Measurements from ENCODE around the gene JAZF1.
"Not testable (repeated sequence)": the region's sequence is repeated elsewhere in the genome, so short reads cannot be mapped to it uniquely, and the experiment has no call there.

The JAZF1 gene

GRCh38 chr7:28042721-28043120 is 137.9 kb downstream of the JAZF1 start:
- DNase-seq (ENCODE audit: low spot score): no peak

DNA sequence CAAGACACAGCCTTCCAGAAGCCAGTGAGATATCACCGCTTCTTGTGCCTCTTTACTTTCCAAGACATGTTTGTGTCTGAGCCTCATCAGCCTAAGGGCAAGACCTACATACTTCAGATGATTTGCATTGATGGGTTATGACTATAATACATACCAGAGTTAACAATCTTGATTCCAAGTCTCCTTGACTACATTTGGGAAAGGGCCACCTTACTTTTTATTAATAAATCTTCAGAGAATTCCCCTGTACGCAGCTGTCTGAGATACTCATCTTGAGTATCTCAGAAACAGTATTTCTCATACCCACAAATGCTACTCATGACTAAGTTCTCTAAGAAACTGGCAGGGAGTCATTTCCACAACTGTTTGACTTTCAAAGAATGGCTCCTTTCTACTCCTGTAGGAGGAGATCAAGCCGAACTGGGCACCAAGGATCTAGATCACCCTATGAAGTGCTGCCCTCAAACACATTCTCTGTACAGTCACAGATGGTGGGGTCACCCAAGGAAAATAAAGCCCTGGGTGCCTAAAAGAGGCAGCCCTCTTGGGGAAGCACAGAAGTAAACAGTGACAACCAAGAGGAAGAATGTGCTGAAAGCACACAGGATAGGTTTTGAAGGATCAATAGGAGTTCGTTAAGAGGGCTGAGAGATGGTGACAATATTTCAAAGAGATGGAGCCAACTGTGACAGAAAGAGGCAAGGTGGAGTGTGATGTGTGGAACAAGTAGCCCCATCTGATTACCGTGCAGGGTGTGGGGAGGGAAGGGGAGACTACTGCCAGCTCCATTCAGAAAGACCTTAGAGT is 138.9 kb downstream of the JAZF1 start:
- DNase-seq (ENCODE audit: low spot score): no peak

- DNase-seq (ENCODE audit: low spot score): no peak
These were observed 142.3 kb downstream of the JAZF1 start for GRCh38 chr7:28038175-28038797.

GRCh38 chr7:28037220-28038010 is 143.2 kb downstream of the JAZF1 start:
- no peak for DNase-seq (ENCODE audit: low spot score)

DNA sequence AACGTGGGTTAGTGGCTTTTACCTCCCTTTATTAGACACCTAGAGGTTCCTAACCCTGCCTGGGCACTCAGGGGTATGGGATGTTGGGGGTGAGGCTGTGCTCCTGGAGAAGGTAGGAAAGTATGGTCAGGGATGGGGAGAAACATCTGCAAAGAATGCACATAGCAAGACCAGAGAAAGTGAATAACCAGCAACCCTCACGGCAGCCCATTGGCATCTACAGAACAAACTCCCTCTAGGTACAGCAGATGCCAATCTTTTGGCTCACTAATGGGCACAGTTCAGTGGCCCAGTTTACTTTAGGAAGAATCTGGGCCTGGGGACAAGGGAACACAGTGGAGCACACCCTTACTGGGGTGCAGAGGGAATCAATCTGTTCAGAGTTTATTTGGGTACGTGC is 143.9 kb downstream of the JAZF1 start:
- no peak for DNase-seq (ENCODE audit: low spot score)

GRCh38 chr7:28033386-28033785 is 147.2 kb downstream of the JAZF1 start:
- no peak for DNase-seq (ENCODE audit: low spot score)

DNA sequence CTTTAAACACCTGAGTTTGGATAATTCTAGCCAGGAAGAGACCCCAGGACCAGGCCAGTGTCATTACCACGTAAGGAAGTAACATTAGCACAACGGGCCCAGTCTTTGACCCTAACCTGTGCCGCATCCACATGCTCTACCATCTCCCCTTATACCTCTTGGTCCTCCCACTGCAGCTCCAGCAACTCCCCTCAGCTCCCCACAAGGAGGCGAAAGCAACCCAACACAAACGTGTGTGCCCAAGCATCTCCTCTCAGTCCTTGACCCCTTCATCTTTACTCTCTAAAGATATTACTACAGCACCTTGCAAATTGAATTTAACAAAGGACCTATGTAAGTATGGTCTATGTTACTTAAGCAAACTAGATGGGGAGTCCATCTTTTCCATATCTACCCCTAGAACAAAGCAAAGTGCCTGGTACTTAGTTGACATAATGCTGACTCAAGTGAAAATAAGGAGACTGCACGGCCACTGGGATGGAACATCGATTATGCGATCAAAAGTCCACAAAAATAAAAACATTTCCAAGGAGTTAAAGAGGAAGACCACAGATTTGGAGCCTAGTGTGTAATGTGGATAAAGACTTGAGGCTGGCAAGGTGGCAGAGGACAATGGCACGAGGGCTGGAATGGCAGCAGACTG is 147.7 kb downstream of the JAZF1 start:
- no peak for DNase-seq (ENCODE audit: low spot score)

- DNase-seq (ENCODE audit: low spot score): no peak
These were observed 151.5 kb downstream of the JAZF1 start for GRCh38 chr7:28029051-28029450.

GRCh38 chr7:28028471-28028870 is 152.1 kb downstream of the JAZF1 start:
- no peak for DNase-seq (ENCODE audit: low spot score)

- no peak for DNase-seq (ENCODE audit: low spot score)
These were observed 154.4 kb downstream of the JAZF1 start for GRCh38 chr7:28026237-28026636.

DNA sequence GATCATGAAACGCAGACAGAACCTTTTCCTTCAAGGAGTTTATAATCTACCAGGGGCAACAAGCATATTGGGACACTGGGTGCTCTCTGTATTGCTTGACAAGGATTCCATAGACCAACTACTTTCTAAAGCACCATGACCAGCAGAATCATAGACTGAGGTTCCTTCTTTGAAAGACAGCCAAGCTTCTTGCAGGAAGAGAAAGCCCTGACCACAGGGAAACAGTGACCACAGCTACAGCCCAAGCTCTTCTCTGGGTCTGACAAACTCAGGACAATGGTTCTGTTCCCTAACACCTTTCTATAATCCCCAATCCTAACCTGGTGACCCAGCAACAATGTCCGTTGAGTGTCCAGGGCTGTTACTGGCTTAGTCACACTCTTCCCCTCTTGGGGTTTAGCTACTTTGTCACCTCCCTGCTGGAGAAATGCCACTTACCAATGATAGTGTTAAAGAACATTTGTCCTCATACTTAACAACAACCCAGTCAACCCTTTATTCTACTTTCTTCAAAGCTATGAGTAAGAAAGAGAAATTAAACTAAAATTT is 155.7 kb downstream of the JAZF1 start:
- no peak for DNase-seq (ENCODE audit: low spot score)

- DNase-seq (ENCODE audit: low spot score): peak; percentile 94
These were observed 160.2 kb downstream of the JAZF1 start for GRCh38 chr7:28020302-28020940.

- DNase-seq (ENCODE audit: low spot score): peak; percentile 65
These were observed 161.6 kb downstream of the JAZF1 start for GRCh38 chr7:28018856-28019465.

DNA sequence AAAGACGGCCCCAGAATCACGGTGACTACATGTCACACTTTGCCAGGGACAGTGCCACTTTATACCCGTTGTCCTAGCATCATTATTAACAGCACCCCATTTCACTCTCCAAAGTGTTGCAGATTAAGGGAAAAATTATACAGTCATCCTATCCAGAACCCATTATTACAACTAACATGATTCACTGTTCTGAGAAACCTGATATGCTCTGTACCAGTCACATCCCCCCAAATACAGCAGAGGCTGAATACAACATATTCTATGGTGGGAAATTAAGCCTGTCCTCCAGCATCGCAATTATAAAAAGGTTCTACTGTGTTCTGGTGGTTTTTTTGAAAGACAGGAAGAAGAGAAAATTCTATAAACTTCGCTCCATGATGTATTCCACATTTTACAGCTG is 162.1 kb downstream of the JAZF1 start:
- no peak for DNase-seq (ENCODE audit: low spot score)

DNA sequence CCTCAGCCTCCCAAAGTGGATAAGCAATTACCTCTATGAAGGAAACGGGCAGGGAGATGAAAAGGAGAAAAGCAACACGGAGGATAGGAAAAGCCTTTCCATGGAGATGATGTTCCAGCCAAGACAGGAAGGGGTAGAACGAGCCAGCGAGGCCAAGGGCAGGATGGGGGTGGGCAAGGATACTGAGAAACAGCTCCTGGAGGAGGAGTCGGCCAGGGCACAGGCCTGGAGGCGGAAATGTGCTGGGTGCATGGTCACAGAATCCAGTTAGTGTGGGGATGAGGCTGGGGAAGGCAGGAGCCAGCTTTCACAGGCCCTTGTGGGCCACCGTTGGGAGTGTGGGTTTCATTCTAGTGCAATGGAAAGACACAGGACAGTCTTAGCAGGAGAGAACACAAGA is 162.6 kb downstream of the JAZF1 start:
- no peak for DNase-seq (ENCODE audit: low spot score)

DNA sequence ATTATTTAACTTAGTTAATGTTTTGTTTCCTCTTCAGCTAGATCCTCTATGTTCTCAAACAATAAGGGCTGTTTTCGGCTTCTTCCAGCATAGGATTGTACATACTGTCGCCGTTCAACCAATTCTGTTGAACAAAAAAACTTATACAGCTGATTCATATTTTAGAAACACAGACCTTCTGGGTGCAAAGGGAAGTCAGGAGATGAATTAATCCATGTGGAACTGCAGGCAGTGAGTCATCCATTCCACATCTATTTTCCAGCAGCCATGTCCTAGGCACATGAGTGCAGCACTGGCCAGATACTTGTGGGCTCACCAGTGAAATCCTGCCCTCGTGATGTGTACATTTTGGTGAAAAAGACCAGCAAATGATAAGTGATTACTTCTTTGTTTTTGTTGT is 163.2 kb downstream of the JAZF1 start:
- no peak for DNase-seq (ENCODE audit: low spot score)

DNA sequence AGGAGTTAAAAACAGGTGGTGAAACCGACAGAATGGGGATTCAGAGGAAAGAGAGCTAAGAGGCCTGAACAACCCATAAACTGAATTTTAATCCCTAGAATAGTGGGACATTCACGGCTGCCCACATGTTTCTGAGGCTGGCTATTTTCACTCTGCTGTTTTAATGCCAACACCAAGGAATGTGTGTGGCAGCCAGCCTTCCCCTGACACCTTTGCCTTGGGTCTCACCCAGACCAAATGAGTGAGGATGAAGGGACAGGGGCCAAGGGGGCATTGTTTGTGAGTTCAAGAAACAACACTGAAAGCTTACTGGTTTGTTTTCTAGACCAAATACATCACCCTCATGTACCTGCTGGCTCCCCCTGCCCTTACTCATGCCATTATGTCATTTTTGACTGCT is 164.3 kb downstream of the JAZF1 start:
- no peak for DNase-seq (ENCODE audit: low spot score)

DNA sequence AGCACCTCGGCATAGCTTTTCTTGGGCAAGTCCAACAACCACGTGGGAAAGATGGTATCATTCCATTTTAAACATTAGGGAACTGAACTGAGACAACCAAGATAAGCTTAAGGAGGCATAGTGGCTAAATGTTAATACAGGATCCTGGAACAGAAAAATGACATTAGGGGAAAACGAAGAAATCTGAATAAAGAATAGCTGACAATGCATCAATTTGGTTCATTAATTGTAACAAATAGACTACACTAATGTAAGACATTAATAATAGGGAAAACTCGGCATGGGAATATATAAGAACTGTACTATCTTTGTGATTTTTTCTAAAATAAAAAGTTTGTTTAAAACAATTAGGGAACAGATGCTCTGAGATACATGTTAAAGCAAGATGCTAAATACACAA is 165.4 kb downstream of the JAZF1 start:
- DNase-seq (ENCODE audit: low spot score): no peak

DNA sequence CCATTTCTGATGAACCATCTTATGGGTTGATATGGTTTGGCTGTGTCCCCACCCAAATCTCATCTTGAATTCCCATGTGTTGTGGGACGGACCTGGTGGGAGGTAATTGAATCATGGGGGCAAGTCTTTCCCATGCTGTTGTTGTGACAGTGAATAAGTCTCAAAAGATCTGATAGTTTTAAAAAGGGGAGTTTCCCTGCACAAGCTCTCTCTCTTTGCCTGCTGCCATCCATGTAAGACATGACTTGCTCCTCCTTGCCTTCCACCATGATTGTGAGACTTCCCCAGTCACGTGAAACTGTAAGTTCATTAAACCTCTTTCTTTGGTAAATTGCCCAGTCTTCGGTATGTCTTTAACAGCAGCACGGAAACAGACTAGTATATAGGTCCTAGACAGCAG is 166.3 kb downstream of the JAZF1 start:
- not testable (repeated sequence) for DNase-seq (ENCODE audit: low spot score)

- DNase-seq (ENCODE audit: low spot score): no peak
These were observed 167.2 kb downstream of the JAZF1 start for GRCh38 chr7:28013441-28013840.

- no peak for DNase-seq (ENCODE audit: low spot score)
These were observed 167.6 kb downstream of the JAZF1 start for GRCh38 chr7:28013019-28013418.
